ENCODE measurements around the gene ATAD1.

DNA sequence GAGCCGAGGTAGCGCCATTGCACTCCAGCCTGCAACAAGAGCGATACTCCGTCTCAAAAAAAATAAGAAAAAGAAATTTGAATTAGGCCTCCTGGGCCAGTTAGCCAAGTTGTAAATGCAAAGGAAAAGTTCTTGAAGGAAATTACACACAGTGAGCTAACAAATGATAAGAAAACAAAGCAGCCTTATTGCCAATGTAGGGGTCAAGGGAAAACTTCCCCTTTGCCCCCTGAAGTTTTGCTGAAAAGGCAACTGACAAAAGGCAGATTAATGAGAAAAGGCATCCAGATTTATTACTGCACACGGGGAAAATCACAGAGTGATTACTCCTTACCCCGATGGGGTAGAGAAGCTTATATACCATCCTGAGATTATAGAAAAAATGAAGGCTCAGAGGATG lies 88.1 kb downstream of the ATAD1 start:
- TF ChIP-seq, protein P1, sequence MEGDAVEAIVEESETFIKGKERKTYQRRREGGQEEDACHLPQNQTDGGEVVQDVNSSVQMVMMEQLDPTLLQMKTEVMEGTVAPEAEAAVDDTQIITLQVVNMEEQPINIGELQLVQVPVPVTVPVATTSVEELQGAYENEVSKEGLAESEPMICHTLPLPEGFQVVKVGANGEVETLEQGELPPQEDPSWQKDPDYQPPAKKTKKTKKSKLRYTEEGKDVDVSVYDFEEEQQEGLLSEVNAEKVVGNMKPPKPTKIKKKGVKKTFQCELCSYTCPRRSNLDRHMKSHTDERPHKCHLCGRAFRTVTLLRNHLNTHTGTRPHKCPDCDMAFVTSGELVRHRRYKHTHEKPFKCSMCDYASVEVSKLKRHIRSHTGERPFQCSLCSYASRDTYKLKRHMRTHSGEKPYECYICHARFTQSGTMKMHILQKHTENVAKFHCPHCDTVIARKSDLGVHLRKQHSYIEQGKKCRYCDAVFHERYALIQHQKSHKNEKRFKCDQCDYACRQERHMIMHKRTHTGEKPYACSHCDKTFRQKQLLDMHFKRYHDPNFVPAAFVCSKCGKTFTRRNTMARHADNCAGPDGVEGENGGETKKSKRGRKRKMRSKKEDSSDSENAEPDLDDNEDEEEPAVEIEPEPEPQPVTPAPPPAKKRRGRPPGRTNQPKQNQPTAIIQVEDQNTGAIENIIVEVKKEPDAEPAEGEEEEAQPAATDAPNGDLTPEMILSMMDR (conservative IDR thresholded peaks at IDR 0.05): no peak
- TF ChIP-seq EZH2 (IDR thresholded peaks at IDR 0.05; ENCODE audit: low read depth): no peak
